ENCODE data around the gene GCK. TPM values are rescaled to one million over a fixed set of nuclear protein-coding genes. Genes with fewer than 3 reads are reported as not detected.

The GCK gene
- total RNA-seq, 1 donor: 0.27 TPM

DNA sequence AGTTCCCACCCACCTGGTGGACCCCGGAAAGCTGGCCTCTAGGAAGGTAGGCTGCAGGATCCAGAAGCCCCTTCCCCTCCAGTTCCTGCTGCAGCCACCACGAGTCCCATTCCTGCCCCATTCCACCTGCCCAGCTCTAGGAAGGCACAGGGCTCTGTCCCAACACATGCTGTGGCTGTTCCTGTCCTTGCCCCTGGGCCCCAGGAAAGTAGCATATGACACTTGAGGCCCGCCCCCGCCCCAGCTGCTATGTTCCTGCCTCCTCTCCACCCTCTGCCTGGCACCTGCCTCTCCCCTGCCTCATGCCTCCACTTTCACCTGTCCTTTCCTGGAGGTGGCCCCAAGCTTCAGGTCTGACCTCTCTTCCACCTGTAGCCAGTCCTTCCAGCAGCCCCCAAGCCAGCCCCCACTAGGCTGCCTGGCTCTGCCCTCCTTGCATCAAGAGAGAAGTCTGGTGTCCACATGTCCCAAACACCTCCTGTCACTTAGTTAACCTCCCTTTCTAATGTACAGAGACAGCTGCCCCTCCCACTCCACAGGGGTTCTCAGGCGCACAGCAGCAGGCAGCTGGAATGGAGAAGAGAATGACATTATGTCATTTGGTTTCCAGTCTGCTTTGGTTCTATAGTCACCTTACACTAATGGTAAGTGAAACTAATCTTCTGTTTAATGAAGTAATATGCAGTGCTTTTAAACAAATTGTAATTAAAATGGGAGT, 34.3 kb upstream of the GCK start:
- no peak for DNase-seq (ENCODE audit: low read depth in 2 of 3, low spot score in 2 of 3)

DNA sequence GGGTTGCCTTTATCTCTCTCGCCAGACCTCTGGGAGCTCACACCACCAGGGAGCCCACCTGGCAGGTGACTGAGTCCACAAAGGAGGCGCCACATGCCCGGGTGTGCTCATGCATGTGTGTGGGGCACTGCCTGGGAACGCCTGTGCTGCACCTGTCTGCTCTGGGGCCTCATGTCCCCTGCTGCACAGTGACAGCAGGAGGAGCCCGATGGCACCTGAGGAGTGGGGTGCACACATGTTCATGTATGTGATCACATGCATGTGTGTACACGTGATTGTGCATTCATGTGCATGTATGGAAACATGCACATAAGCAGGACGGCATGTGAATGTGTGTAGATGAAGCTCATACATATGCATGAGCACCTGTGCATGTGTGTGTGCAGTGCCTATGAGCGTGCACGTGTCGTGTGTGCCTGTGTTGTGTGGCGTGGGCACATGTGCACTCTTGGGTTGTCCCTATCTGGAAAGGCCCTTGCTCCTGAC, 33.6 kb upstream of the GCK start:
- no peak for DNase-seq (ENCODE audit: low read depth in 2 of 3, low spot score in 2 of 3)

DNA sequence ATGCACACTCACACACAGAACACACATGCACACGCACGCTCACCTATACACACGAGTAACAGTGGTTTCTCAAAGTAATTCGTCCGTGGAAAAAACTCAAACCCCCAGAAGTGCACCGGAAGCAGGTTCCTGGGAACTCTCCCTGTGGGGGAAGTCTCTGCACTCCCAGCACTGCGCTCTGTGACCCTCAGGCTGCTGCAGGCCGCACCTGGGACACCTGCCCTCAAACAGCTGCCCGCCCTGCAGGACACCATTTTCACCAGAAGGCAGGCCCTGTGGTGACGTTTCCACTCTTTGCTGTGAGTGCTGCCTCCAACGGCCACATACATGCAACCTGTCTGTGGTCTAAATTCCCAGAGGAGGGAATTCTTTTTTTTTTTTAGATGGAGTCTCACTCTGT, 32.8 kb upstream of the GCK start:
- DNase-seq (ENCODE audit: low read depth in 2 of 3, low spot score in 2 of 3): no peak

DNA sequence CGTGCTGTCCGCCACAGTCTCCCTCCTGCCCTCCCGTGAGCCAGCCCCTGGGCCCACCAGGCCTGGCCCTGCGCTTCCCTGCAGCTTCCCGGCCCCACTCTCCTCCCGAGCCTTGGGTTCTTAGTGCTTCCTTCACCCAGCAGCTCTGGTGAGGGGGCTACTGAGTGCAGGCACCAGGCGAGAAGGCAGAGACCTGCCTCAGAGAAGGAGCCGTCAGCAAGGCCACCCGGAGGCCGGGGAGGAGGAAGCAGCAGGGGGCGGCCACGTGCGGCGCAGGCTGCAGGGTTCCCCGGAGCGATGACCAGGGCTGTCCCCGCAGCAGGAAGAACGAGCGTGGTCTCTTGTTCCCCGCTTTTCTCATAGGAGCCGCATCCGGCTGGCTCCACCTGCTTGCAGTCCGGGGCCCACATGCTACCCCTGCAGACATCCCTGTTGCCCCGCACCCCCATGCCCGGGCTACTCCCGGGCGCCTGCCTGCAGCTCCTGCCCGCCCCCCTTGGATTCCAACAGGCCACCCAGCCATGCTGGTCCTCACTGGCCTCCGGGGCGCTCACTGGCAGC, 32.1 kb upstream of the GCK start:
- no peak for DNase-seq (ENCODE audit: low read depth in 2 of 3, low spot score in 2 of 3)

DNA sequence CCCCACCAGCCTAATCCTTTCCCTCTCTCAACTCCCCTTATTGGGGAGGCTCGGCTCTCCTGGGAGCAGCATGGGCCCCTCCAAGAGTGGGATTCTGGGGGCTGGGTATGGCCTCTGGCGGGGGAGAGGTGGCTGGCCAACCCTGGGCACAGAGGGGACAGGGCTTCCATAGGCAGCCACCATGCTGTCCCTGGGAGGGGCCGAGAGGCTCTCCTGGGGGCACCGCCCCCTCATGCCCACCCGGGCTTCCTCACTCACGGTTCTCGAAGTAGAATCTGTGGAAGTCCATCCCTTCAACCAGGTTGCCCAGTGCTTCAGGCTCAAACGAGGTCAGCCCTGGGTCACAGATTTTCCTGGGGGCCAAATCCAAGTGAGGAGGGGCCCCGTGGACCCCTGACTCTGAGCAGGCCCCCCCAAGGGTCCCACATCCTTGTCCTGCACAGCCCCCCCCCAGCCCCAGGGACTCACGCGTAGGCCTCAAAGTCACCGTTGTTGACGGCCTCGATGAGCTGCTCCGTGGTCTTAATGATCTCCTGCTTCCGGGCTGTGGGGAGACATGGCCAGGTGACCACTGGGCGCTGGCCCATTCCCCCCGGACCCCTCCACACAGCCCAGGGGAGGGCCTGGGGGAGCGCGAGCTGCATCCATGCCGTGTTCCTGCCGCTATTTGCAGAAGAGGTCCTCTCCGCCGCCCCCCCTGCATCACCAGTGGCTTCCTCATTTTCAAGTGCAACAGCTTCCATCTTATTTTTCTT, 31.3 kb upstream of the GCK start:
- DNase-seq (ENCODE audit: low read depth in 2 of 3, low spot score in 2 of 3): no peak

DNA sequence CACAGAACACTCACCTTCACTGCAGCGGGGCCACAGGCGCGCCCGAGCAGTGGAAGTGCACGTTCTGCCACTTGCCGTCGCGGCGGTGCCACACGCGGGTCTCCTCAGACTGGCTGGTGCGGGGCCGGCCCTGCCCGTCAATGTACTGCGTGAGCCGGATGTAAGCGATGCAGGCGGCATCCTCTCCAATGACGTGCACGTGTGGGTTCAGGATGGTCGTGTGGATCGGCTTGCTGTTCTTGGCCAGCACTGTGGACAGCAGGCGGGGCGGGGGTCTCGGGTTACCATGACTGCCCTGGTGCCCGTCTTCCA, 30.8 kb upstream of the GCK start:
- no peak for DNase-seq (ENCODE audit: low read depth in 2 of 3, low spot score in 2 of 3)

DNA sequence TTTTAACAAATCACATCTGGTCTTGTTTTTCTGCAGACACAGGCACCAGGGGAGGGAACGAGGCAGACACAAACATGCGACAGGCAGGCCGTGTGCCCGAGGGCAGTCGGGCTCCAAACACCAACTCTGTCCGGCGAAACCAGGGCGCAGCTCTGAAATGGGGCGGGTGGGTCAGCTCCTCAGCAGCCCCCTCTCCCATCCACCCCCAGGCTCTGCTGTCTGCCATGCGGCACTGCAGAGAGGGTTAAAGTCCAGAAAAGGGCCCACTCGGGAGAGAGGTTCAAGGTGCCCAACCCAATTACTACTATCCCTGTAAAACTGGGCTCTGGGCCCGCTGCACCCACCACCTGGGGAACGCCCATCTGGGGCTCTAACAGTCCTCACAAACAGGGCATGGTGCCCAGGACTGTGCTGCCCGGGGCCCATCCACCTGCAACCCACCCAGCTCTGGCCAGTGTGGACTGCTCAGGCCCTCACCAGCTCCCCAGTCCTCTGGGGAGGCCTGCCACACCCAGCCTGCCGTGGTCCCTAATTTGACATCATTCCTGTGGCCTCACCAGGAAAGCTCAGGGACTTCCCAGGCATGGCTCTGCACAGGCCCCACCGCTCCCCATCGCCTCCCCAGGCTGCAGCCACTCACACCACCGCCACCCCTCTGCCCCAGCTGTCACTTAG, 30.3 kb upstream of the GCK start:
- no peak for DNase-seq (ENCODE audit: low read depth in 2 of 3, low spot score in 2 of 3)

DNA sequence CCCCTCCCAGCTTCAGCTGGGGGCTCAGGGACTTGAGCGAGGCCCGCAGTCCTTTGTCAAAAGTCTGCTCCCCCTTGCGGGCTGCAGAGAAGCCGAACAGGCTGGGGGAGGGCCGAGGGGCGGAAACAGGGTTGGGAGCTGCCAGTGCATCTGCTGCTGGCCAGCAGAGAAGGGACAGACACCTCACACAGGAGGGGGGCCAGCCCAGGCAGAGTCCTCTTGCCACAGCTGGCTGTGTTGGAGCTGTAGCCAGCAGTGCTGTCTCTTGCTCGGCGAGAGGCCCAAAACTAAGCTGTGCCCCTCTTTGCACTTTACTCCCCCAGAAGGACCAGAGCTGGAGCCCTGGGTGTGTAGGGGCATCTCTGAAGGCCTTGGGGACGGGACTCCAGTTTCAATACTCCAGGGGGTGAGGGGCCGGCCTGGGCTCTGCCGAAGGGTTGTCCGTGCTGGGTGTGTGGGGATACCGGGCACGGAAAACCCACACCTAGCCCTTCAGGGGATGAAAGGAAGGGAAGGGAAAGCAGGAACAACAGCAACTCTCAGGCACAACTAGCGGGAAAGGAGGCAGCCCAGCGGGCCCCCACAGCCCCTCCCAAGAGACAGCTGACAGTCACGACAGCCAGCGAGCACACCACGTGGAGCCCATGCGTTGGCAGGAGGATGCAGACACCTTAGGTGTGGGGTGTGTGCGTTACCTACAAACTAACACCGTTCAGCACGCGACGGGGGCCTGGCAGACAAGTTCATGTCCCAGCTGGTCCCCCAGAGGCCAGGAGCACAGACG, 29.4 kb upstream of the GCK start:
- no peak for DNase-seq (ENCODE audit: low read depth in 2 of 3, low spot score in 2 of 3)

DNA sequence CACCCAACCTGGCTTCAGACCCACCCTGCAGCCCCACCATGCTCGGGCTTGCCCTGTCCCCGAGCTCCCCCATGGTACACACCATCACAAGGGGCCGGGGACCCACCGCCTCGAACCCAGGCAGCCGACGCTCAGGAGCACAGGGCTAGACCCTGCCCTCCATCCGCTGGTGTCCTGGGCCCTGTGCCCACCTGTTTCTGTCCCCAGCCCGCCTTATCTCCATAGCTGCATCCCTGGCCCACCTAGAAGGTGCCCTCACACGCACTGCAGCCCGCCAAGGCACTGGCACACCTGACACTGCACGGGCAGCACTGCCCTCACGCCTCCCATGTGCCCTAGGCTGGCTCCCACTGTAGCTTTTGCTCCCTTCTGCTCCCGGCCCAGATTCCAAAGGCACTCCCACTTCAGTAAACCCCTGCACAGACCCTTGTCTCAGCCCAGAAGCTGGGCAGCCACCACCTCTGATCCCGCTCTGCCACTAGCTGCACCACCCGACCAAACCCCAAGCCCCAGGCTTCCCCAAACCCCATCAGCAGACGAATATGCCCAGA, 28.7 kb upstream of the GCK start:
- no peak for DNase-seq (ENCODE audit: low read depth in 2 of 3, low spot score in 2 of 3)

DNA sequence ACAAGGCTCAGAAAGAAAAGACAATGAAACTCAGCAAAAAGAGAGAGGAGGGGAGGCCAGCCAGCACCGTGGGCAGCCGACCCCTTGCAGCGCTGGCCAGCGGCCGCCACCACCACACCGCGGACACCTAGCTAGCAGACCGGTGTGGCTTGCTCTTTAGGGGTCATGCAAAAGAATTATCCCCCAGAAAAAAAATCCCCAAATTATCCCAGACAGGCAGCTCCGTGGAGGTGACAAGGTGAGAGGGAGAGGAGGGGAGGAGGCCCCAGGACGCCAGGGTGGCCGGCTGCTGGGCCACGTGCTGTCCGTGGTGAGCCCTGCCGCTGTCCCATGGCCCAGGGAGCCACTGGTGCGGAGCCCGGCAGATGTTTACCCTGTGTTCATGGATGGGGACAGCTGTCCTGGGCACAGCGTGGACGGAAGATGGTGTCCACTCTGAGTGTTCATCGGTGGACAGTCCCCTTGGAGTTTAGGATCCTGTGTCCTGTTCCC, 28.0 kb upstream of the GCK start:
- no peak for DNase-seq (ENCODE audit: low read depth in 2 of 3, low spot score in 2 of 3)

DNA sequence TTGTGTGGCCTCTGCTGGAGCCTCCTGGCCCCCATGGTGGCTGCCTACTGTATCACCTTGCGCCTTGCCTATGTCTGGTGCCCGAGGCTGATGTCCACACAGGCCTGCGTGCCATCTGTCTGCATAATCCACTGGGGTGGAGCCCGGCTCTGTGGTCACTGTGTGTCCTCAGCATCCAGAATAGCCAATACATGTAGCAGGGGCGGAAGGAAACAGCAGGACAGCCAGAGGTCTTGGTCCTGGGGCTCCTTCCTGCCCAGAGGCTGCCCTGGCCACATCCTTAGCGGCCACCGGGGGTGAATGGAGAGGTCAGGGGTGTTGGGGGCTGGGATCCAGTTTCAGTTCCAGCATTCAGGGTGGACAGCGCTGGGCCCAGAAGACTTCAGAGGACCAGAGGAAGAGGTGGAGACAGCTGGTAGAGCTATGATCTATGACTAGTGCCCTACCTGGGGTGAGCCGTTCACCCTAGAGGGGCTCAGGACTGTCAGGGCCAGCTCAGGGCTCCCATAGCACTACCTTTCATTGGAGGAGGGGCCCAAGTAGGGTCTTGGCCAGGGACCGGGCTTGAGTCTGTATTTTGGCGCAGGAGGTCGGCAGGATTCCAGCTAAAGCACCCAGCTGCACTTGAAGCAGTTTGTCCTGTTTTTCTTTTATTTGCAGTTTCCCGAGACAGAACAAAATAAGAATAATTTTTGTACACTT, 27.4 kb upstream of the GCK start:
- DNase-seq (ENCODE audit: low read depth in 2 of 3, low spot score in 2 of 3): no peak

DNA sequence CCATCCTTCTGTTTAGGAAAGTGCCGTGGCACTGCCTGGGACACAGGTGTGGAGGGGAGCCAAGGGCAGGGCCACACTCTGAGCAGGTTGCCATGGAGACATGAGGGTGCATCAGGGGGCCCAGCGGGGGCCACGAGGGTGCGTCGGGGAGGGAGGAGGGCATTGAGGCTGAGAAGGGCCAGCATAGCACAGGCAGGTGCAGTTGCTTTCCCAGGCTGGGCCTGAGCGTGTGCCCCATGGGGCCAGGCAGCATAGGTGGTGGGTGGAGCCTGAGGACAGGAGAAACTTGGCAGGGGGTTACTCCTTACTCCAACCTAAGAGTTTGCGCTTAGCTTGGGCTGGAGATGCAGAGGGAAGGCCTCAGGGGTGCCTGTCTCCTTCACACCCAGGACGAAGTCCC, 26.8 kb upstream of the GCK start:
- no peak for DNase-seq (ENCODE audit: low read depth in 2 of 3, low spot score in 2 of 3)

DNA sequence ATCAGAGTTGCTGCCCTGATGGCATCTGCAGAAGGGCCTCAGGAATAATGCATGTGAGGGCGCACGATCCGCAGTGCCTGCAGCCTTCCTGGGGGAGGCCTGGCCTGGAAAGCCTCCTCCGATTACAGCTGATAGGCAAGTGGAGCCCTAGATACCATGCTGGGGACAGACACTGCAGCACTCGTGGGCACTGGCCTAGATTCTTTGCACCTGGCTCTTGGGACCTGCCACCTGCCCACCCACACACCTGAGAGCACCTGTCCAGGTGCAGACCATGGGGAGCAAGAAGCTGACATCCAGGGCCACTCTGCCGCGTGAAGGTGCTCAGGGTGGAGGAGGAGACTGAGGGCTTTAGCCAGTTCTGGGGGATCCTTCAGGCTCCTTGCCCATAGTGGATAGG, 26.3 kb upstream of the GCK start:
- no peak for DNase-seq (ENCODE audit: low read depth in 2 of 3, low spot score in 2 of 3)

DNA sequence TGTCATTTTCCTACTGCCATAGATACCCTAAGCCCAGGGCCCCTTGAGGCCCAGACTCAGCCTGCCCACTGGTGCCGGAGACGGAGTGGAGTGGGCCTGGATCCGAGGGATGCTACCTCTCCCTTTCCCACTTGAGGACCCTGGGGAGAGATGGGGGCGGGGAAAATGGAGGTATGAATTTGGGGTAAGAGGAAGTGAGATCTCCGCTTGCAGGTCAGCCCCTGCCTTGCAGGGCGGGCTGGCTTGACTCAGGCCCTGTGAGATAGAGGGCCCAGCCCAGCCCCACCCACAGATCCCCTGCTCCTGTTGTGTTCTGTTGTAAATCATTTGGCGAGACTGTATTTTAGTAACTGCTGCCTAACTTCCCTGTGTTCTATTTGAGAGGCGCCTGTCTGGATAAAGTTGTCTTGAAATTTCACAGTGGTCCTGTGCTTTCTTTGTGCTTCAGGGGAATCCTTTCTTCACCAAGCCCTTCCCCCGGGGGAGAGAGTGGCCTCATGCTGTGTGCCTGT, 24.7 kb upstream of the GCK start:
- no peak for DNase-seq (ENCODE audit: low read depth in 2 of 3, low spot score in 2 of 3)

DNA sequence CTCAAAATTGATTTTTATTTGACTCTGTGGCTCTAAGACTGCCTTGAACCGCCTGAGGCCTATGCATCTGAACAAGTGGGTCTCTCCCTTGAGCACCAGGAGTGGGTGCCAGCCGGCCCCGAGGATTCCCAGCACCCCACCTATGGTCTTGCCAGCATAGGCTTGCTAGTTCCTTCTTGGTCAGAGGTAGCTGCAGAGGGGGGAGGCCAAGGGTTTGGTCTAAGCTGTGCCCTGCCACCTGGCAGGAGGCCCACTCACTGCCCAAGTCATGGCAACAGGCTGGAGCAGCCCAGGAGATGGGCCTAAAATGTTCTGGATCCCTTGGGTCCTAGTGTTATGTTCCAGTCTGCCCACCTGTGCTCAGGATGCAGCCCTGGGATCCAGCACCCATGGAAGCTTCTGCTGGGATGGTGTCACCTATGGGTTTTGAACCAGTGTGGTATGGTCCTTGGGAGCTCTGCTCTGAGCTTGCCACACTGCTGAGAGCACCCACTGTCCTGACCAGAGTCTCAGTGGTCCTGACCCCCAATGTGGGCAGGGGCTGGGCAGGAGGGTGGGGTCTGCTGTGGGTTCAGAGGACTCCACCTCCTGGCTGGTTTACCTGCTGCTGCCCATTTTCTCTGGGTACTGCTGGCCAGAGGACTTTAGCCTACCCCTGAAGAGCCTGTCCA, 24.1 kb upstream of the GCK start:
- DNase-seq (ENCODE audit: low read depth in 2 of 3, low spot score in 2 of 3): no peak

DNA sequence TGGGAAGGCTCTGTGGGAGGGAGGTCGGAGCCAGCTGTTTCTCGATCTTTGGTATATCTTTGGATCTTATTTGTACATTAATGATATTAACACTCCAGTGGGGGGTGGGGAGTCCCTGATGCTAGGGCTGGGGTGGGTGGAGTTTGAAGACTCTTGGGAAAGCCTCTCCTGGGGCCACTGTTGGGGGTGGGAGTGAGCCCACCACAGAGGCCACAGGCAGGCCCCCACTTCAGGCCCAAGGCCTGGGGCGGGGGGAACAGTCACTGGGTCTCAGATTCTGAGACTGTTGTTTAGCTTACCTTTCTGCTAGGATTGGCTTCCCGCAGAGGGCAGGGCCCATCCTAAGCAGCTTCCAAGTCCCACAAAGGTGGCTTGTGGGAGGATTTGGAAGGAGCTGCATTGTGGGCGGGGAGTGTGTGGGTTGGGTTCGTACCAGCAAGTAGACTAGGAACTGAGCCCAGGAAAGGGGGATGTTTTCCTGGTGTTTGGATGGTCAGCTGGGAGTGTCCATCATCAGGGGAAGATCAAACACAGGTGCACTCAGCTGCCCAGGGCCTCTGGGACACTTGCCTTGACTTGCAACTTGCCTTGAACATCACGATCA, 23.4 kb upstream of the GCK start:
- DNase-seq (ENCODE audit: low read depth in 2 of 3, low spot score in 2 of 3): no peak

DNA sequence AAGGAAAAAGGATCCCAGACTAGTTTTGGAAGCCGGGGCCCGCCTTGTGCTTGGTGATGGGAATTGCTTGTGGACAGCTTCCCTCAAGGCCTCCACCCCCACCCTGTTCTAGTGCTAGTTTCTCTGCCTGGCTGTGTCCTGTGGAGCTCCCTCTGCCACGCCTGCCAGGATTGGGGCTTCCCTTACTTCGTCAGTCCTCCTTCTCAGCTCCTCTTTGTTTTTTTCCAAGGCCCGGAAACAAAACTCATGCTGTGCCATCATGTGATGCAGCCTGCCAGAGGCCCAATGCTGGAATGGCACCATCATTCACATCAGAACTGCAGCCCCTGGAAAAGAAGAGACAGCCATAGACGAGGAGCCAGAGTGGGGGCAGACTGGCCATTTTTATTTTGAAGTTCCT, 22.8 kb upstream of the GCK start:
- no peak for DNase-seq (ENCODE audit: low read depth in 2 of 3, low spot score in 2 of 3)

DNA sequence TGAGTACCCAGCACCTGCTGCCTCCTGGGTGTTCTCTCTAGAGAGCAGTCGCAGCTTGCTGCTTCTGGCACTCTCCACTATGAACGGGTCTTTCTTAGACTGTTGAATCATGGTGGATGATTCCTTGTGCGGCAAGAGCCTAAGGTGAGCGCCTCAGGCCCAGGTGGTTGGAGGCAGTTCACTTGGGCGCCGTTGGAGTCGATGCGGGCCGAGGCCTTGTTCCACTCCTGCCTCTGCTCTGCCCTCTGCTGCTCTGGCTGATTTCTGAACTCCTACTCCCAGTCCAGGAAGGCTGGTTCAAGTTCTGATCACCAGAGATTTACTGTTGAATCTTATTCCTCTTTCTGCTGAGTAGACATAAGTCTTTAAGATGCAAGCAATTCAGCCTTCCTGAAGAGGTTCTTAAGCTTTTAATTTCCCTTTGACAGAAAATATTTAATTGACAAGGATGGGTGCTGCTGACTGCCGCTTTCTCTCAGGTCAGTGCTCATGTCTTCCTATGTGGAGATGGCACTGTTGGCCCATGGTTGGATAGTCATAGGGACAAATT, 22.0 kb upstream of the GCK start:
- DNase-seq (ENCODE audit: low read depth in 2 of 3, low spot score in 2 of 3): no peak
